ENCODE measurements around the gene LCN6.
"Not testable (repeated sequence)": the region's sequence is repeated elsewhere in the genome, so short reads cannot be mapped to it uniquely, and the experiment has no call there.

LCN6 gene

GRCh38 chr9:136722093-136722968, 26.0 kb downstream of the LCN6 start:
- no peak for DNase-seq

- no peak for DNase-seq
Observed at GRCh38 chr9:136721339-136722092, 26.8 kb downstream of the LCN6 start.

DNA sequence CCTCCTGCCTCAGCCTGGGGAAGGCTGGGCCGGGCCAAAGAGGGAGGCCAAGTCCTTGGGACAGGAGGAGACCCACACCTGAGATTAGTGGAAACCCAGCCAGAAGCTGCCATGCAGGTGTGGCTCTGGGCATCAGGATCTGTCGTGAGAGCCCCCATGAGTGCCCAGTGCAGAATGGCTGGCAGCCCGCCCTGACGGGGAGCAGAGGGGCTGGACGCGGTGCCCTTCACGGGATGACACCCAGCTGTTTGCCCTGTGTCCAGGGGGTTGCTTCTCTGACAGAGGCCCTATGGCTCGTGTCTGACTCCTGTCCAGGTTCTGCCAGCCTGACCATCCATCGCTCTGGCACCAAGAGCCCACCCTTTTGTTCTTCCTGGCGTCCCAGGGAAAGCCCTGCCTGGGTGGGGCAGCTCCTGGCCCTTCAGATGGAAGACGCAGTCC, 27.4 kb downstream of the LCN6 start:
- no peak for DNase-seq

DNA sequence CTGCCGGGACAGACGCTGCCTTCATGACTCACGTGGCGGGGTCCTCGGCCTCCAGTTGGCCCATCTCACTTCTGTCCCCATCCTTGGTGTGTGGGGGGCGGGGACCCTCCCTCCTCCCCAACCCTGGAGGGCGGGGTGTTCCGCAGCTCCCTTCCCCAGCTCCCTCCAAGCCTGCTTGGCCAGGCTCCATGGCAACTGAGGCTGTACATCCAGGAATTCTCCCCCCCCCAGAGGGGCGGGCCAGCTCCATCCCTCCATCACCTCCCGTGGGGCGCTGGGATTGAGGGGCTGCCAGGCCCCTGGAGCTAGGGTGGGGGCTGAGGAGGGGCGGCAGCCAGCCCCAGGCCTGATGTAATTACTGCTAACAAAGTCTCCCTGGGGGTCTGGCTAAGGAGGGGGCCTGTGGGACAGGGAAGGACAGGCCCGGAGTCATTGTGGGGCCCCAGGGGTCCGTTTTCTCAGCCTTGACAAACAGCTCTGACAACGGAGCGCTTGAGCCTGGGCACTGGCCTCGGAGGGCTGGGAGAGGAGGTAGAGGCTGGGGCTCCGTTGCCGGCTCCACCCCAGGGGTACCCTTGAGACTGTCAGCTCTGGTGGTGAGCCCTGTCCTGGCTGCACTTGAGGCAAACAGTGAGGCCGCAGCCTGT, 28.0 kb downstream of the LCN6 start:
- DNase-seq, result no peak

DNA sequence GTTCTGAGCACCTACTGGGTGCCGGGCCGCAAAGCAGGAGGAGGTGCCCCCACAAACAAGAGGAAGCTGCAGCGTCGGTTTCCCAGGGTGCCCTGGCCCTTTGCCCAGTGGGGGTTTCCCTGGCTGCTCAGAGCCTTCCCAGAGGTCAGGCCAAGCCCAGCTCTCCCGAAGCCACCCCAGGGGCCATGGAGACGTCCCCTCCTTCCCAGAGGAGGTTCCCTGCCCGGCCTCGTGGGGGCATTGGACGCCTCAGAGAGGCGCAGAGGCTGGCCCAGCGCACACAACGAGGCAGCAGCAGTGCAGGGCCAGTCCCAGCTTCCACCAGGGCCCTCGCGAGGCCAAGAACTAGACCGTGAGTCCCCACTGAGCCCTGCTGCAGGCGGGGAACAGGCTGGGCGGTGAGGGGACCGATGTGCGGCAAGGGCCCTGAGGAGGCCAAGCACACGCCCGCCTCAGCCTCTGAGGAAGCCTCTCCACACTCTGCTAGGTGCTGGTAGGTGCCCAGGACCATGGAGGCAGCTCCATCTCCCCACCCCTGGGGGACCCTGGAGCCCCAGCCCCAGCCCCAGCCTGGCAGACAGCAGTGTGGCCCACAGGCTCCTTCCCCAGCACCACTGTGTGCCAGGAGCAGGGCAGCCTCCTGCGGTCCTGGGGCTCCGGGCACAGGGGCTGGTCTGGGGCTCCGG, 29.0 kb downstream of the LCN6 start:
- no peak for DNase-seq

DNA sequence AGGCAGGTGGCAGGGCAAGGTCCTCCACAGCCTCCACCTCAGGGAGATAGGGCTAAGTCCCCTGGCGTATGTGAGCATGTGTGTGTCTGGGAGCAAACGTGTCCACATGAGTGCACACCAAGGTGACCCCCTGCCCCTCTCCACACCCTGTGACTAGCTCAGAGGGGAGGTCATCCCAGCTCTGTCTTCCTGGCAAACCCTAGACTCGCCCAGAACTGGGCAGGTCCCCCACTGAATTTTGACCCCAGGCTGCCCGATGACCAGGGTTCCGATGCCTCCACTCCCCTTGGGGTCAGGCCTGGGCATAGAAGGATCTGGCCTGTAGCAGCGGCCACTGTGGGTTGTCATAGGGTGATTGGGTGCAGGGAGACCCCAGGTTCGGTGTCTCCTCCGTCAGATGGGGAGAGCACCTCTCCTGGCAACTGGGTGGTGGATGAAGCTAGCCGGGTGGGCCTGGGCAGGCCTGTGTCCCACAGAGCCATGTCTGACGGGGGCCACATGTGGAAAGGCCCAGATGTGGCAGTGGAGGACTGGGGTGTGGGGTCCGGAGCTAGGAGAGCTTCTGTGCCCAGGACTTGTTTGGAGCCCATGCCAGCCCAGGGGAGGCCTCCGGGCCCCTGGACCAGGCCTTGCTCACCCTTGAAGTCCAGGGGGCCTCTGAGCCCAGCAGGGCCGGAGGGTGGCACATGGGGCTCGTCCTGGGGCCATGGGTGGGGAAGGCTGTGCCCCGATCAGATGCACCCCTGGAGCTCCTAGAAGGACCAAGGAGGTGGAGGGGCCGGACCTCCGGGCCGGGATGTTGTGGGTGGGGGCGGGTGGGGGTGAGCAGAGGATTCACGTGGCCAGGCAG, 29.8 kb downstream of the LCN6 start:
- no peak for DNase-seq

GRCh38 chr9:136717399-136717798, 30.9 kb downstream of the LCN6 start:
- DNase-seq, result no peak

DNA sequence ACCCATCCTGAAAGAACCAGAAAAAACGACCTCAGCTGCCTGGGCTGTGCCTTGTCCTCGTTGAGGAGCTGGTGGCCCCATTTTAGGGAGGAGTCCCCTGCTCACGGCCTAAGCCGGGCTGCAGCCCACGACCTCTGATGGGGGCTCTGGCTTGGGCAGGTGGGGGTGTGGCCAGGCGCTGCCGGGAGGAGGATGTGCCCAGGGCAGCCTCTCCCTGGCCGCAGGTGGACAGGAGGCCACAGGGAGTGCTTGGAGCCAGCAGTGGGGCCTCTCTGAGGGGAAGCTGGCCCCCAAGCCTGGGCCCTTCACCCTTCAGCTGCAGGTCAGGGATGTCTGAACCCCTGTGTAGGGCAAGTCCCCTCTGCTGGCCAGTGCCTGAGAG, 33.4 kb downstream of the LCN6 start:
- no peak for DNase-seq

DNA sequence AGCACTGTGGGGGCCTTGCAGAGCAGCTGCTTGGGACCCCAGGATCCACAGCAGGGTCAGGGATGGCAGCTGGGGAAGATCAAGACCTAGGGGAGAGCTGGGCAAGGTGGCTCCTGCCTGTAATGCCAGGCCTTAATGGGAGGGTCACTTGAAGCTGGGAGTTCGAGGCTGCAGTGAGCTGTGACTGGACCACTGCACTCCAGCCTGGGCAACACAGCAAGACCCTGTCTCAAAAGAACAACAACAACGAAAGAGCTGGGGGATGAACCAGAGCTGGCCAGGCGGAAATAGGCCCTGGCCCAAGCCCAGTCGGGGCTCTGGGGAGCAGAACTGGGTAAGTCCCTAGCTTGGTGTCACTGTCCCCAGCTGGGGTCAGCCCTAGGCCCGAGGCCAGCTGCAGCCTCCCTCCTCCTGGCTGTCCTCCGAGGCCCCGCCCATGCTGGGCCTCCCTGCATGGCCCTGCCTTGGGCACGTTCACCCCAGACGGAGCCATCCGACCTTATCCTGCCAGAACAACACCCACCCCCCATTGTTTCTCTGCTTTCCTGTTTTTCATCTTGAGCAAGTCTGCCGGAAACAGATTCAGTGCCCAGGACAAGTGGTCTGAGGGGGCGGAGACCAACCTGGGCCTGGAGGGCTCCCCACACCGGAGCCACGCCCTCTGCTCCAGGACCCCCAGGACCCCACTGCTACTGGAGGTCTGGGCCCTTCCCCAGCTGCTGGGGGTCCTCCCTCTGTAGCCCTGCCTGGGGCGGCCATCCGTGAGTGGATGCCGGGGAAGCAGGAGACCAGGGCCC, 34.0 kb downstream of the LCN6 start:
- DNase-seq, result no peak

GRCh38 chr9:136713550-136713949, 34.8 kb downstream of the LCN6 start:
- no peak for DNase-seq

DNA sequence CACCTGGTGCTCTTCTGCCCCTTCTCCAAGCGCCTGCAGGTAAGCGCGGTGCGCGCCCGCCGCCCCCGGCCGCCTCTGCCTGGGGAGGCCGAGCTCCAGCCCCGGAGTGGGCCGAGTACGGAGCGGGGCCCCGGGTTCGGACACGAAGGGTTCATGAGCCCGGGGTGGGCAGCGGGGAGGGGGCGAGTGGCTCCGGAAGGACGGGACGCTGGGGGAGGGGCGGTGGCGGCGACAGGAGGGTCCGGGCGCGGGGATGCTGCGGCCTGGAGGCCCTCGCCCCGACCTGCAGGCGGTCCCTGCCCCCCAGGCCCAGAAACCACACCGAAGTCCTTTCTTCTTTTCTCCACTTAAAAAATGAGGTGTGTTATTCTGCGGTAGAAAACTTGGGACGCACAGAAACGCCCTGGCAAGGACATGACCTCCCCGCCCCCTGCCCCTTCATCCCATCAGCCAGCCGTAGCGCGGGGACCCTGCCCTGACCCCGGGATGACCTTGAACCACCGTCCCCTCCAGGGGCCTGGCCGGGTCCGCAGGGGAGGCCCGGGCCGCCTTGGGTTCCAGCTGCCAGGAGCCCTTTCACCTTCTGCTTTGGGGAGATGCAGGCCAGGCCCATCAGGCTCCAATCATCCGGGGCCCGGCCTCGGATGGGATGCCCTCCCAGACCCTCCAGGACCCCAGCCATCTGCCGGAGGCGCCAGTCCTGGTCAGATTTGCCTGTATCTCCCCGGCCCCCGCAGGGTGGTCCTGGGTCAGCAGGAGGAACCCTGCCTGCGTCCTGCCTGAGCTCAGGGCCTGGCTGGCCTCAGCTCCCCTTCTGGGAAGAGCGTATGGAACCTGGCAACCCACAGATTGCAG, 35.4 kb downstream of the LCN6 start:
- DNase-seq, result no peak

DNA sequence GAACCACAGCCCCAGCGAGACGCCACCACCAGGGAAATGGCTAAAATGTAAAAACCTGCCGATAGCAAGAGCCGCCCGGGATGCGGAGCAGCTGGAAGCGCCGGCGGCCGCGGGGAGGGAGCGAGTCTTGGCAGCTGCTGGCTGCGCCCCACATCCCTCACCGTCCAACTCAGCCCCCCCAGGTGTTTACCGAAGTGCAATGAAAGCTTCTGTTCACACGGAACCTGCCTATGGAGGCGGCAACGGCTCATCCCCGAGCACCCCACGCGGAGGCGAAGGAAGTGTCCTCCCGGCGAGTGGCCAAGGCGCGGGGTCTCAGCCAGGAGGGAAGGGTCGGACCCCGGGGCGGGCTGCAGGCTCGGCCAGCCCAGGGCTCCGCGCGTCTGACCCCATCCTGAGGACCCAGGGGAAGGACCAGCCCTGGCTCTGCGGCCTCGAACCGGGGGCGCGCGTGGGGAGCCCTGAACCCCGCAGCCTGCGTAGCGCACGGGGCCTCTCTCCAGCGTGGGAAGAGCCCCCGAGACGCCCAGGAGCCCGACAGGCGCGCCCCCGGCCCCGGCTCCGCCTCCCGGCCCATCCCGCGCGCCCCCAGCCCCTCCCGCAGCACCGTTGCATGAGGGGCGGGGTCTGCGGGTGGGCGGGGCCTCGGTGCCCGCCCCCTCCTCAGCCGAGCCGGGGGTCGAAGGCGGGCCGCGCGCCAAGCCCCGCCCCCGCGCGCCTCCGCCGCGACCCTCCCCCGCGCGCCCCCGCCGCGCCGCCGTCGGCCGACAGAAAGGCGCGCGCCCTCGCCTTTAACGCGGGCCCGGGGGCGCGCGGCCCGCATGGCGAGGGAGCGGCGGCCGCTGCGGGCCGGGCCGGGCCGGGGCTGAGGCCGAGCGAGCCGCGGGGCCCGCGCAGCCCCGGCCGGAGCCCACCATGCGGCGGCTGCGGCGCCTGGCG, 36.3 kb downstream of the LCN6 start, which contains the start of gene DIPK1B:
TSS of gene DIPK1B (plus strand) at position 822 of the 939 bp plus-strand sequence. CDS start at position 916, 94 bp downstream.
- no peak for DNase-seq

- not testable (repeated sequence) for DNase-seq
Observed at GRCh38 chr9:136711219-136711648, 37.1 kb downstream of the LCN6 start.

GRCh38 chr9:136710543-136710942, 37.8 kb downstream of the LCN6 start:
- no peak for DNase-seq

GRCh38 chr9:136709454-136710109, 38.7 kb downstream of the LCN6 start:
- DNase-seq, result no peak

- no peak for DNase-seq
Observed at GRCh38 chr9:136707849-136708517, 40.3 kb downstream of the LCN6 start.

DNA sequence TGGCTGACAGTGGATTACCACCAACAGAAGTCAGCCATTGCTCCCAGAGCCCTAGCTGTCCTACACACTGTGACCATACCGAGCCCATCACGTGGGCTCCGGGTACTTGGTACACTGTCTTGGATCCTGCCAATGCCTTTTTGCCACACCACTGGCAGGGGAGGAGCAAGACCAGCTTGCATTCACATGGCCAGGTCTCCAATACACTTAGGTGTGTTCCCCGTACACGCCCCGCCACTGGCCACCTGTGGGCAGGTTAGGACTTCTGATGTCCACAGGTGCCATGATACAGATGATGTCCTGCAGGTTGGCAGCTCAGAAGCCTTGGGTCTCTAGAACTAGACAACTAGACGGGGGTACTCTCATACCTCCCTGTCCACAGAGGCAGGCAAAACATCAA, 41.3 kb downstream of the LCN6 start:
- DNase-seq, result no peak

GRCh38 chr9:136705564-136705963, 42.8 kb downstream of the LCN6 start:
- no peak for DNase-seq

Data from activated gamma-delta T cell treated with Interleukin-2 at 50 U/mL for 16 hours (primary cell).